CD1c-positive myeloid dendritic cell (primary cell): ENCODE results near the gene PRR36.

Experiments
- DNase-seq: peaks from one replicate; pipeline ENCODE4 v3.0.0-alpha.2; 2016; ENCODE audit errors: extremely low spot score

The PRR36 gene

DNA sequence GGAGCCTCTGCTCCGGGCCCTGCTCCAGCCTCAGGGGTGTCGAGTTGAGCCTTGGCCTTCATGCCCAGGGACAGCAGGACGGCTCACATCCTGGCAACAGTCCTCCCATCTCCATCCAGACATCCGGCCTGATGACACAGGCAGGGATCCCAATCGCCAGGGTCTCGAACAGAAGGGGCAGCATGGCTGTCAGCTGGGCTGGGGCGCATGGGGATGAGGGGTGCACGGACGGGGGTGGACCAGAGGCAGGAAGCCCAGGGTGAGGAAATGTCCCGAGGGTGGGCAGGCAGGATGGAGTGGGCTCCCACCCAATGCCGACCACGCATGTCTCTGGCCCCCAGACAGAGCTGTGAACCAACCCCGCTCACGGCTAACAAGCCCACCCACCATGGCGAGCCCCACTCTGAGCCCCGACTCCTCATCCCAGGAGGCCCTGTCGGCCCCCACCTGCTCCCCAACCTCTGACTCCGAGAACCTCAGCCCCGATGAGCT lies 28.0 kb downstream of the PRR36 start:
- no peak for DNase-seq

DNA sequence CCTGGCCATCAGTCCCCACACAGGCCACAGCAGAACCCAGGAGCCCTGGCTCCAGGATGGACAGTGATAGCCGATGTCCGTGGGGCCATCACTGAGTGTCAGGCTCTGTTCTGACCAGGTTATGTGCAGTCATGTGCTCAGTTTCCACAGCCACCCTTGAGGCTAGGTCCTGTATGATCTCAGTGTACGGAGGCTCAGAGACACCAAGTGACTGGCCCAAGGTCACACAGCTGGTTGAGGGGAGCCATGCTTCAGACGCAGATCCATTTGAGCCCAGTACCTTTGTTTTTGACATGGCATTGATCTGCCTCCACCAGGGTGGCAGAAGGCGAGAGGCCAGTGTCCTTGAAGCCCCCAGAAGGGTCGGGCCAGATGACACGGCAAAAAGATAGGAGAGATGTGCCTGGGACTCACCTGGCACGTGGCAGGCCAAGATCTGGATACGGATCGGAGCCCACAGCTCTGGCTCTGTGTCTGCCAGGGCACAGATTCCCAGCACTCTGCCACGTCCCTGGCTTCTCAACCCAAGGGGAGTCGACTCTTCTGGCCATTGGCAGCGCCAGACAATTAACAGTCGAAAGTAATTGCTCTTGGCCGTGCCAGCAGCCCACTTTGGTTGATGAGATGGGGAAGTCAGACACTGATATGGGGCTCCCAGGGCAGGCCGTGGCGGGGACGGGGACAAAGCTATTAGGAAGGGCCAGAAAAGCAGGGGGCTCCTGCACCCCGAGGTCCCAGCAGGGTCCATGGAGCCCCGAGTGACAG lies 28.6 kb downstream of the PRR36 start:
- DNase-seq: no peak

DNA sequence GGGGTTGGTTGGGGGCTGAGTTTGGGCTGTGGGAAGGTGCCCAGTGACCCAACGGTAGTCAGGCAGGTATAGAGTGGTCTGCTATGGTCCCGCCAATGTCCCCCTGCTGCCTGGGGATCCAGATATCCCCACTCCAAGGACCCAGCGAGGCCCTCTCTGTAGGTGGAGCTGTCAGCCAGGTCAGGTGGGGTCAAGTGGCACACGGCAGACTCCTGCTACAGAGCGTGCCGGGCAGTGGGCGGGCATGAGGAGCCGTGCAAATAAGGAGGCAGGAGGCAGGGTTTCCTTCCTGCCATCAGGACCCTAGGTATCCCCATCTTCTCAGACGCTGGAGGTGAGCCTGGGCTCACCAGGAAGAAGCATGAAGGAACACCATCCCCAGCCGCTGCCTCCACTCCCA lies 29.2 kb downstream of the PRR36 start:
- no peak for DNase-seq

DNA sequence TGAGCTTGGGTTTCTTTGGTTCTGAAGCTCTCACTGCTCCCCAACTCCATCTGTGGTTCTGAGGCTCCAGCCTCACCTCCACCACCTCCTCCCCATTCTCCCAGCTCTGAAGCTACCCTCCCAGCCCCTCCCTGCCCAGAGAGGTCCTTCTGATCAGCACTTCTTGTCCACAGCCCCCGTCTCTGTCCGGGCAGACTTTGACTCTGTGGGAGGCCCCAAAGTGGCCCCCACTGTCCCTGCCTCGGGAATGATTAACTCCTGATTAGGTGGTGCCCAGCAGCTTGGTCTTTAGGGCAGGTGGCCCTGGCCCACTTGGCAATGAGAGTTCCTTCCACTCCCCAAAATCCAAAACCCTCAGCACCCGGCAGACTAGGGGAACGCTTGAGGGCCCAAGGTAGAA lies 29.8 kb downstream of the PRR36 start:
- DNase-seq: no peak

DNA sequence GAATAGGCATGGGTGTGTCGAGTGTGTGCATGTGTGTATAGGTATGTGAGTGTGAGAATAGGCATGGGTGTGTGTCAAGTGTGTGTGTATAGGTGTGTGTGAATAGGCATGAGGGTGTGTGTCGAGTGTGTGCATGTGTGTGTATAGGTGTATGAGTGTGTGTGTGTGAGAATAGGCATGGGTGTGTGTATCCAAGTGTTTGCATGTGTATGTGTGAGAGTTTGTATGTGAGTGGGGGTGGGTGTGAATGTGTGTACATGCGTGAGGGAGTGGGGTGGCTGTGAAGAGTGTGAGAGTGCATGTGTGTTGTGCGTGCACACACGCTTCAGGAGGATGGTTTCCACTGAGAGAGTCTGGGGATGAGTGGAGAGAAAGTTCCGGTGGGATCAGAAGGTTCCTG lies 30.7 kb downstream of the PRR36 start:
- no peak for DNase-seq

DNA sequence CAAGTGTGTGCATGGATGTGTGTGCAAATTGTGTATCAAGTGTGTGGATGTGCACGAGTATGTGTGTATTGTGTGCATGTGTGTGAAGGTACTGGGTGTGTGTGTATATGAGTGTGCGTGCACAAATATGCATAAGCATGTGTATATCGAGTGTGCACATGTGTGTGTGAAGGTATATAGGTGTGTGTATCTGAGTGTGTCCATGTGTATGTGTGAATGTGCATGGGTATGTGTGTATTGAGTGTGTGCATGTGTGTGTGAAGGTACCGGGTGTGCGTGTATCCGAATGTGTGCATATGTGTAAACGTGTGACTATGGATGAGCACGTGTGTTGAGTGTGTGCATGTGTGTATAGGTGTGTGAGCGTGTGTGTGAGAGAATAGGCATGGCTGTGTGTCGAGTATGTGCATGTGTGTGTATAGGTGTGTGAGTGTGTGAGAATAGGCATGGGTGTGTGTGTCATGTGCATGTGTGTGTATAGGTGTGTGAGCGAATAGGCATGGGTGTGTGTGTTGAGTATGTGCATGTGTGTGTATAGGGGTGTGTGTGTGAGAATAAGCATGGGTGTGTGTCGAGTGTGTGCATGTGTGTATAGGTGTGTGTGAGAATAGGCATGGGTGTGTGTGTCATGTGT lies 31.4 kb downstream of the PRR36 start:
- DNase-seq: no peak

DNA sequence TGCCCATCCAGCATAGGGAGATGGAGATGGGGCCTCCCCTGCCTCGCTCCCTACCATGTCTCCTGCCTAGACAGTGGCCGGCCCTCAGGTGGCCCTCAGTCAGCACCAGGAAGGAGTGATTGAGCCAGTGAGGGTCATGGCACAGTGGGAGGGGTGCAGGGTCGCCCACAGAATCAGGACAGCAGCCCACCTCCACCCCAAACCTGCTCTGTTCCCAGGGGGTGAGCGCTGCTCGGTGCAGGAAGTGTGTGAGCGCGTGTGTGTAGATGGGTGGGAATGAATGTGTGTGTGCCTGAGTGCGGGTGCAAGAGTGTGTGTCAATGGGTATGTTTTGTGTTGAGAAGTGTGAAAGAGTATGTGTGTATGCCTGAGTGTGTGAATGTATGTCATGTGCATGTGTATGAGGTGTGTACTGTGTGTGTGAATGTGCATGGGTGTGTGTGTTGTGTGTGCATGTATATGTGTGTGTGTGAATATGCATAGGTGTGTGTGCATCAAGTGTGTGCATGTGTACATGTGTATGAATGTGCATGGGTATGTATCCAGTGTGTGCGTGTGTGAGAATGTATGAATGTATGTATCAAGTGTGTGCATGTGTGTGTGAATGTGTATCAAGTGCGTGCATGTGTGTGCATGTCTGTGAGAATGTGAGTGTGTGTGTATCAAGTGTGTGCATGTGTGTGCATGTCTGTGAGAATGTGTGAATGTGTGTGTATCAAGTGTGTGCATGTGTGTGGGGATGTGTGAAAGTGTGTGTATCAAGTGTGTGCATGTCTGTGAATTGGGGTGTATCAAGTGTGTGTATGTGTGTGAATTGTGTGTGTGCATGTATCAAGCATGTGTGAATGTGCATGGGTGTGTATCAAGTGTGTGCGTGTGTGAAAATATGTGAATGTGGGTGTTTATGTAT lies 32.2 kb downstream of the PRR36 start:
- no peak for DNase-seq

DNA sequence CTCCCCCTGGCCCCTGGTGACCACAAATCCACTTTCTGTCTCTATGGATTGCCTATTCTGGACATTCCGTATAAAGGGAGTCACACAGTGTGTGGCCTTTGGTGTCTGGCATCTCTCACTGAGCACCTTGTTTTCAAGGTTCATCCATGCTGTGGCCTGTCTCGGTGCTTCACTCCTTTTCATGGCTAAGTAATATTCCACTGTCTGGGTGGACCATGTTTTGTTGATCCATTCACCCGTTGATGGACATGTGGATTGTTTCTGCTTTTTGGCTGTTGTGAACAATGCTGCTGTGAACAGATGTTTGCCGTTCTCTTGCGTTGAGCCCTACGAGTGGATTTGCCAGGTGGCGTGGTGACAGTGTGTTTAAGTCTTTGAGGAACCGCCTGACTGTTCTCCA lies 33.6 kb downstream of the PRR36 start:
- no peak for DNase-seq

DNA sequence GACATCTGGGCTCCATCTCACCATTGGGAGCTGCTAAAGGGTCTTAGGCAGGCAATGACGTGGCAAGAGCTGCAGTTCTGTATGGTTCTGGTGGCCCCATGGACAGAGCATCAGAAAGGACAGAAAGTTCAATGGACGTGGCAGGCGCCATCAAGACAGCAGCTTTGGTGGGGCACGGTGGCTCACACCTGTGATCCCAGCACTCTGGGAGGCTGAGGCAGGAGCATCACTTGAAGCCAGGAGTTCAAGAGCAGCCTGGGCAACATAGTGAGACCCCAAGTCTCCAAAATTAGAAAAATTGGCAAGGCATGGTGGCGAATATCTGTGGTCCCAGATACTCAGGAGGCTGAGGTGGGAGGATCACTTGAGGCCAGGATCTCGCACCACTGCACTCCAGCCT lies 34.7 kb downstream of the PRR36 start:
- no peak for DNase-seq

DNA sequence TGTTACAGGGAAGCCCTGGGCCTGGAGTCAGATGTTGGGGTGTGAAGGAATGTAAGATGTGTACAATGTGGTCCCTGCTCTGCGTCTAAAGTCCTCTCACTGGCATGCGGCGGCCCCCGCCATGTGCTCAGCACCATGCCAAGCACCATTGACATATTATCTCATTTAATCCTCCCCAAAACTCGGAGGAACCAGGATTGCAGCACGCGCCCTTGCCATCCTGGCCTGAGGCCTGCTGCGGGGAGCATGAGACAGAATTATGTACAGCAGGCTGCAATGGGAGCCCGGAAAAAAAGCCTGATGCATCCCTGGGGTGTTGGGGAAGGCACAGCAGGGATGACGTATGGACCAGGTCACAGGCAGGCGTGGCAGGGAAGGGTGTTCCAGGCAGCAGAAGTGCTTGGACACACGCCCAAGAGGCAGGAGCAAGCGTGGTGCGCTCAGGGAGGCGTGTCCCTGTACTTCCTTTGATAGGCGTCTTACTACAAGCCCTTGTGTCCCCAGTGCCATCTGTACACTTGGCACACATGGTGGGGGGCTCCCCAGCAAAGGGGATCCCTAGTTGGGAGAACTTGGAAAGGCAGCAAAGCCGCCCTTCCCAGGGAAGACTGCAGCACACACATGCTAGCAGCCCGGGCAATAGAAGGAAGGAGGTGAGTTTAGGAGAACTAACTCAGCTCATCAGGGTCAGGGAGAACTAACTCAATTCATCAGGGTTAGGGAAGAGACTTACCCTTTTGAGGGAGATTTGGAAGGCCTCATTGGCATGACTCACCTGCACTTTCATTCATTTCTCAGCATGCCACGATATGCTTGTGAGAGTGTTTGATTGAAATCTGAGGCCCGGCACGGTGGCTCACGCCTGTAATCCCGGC lies 40.7 kb downstream of the PRR36 start:
- DNase-seq: no peak

DNA sequence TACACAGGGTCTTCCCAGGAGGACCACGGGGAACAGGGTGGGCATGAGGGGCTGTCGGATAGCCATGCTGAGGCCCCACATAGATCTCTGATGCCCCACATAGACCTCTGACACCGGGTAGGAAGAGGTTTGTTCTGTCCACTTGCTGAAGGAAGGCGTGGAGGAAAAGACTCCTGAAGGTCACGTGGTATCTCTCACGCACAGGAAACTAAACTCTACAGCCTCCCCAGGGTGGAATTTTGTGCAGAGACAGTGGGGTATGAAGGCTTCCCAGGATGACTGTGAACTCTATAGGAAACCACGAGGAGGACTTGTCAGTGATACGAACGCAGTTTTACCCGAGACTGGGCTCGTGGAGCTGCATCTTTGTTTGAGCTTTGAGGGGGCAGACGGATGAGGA lies 41.4 kb downstream of the PRR36 start:
- no peak for DNase-seq

DNA sequence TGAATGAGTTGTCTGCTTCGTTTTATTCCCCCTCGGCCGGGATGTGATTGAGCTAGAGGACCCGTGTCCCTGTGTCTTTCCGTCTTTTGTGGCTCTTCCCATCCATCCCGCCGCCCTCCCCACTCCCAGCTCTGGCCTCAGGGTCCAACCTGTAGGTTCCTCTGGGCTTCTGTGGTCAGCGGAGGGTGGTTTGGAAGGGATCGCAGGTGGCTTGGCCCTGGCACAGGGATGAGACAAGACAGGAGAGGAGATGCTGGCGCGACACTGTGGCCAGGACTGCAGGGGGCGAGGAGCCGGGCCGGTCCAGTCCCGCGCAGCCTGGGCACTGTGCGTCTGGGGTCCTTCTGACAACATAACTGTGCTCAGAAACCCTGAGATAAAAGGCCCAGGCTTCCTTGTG lies 42.2 kb downstream of the PRR36 start:
- no peak for DNase-seq

DNA sequence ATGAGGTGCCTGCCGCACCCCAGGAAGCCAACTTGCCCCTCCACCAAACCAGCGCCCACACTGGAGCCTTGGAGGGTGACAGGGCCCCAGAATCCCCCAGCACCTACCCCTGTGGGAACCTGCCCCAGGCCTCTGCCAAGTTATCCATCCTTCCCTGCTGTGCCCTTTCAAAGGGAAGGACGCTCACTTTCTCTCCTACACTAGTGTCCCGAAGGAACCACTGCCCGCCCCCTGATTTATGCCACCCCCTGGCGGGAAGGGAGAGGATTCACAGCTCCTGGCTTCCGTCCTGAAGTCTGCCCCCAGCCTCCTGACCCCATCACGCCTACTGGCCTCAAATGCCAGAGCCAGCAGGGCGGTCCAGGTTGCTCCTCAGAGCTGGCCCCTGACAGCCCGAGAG lies 42.7 kb downstream of the PRR36 start:
- no peak for DNase-seq

DNA sequence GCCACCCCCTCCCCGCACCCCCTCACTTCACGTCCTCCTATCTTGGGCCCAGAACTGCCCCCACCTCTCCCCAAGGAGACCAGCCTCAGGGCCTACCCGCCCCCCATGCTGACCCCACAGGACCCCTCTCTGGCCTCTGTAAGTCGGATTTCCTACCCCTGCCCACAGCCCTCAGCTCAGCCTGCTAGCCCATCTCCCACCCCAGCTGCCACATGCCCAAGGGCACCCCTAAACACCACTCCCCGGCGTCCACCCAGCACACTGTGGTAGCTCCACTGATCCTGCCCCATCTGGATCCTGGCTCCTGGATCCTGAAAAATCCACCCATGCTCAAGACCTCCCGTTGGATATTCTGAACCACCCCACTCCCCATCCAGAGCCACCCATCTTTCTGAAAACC lies 43.4 kb downstream of the PRR36 start:
- no peak for DNase-seq

DNA sequence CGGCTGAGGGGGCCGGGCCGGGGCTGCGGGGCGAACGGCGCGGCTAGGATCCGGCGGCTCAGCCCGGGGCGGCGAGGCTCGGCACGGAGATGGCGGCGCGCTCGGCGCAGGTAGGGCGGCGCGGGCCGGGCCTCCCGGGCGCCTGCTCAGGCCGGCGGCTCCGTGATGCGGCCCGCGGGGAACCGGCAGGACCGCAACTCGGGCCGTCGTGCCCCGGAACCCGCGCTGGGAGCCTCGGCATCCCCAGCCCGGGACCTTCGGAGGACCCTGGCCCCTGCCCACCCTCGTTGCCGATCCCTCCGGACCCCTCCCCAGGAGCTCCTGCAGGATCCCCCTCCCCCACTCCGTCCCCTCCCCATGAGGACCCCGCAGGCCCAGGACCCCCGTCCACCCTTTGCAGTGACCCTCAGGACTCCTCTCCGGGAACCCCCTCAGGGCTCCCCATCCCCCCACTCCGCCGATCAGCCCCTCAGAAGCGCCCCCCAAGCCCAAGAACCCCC lies 43.9 kb downstream of the PRR36 start:
- no peak for DNase-seq

DNA sequence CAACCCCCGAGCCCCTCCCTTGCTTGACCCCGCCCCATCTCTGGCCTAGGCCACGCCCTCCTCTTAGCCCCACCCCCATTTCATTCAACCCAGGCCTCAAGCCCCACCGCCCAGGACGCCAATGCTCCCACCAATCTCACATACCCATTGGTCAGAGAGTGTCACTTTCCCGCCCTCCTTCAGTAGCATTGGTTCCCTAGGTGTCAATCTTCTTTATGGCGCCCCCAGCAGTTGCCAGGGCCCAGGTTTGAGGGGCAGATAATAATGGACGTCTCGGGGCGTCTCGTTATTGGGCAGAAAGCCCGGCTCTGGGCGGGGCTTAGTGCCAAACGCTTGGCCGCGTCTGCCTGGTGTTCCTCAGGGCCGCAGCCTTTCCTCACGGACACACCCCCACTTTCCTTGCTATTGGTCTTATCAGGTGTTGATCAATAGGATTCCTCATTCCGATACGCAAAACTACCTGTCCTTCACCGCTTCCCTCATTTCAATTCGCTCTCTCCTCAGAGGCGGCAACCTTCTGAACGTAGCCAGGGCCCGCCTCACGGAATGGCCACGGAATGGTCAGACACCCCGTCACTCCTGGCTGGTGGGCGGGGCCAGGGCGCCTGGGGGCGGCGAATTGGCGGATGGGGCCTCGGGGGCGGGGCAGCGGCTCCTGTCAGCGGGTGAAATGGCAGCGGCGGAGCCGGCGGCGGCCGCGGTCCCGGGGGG lies 44.5 kb downstream of the PRR36 start, which contains the start of gene EVI5L:
Gene EVI5L, plus strand, starts transcription at position 658 of the 711 bp plus-strand sequence. CDS start 16,325 bp downstream, outside the sequence.
- DNase-seq: peak; percentile 100

DNA sequence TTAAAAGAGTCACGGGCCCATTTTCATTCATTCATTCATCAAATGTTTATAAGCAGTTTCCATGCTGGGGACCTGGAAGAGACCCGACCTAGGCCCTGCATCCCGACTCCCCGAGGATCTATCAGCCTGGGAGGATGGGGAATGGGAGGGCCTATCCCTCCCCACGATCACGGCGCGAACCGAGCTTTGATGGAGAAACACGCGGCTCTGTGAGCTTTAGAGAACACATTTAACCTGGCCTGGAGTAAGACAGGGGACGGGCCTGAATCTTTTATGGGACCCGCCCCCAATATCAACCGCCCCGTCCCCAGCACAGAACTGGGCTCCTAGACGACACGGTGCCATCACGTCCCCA lies 45.0 kb downstream of the PRR36 start:
- DNase-seq: no peak

DNA sequence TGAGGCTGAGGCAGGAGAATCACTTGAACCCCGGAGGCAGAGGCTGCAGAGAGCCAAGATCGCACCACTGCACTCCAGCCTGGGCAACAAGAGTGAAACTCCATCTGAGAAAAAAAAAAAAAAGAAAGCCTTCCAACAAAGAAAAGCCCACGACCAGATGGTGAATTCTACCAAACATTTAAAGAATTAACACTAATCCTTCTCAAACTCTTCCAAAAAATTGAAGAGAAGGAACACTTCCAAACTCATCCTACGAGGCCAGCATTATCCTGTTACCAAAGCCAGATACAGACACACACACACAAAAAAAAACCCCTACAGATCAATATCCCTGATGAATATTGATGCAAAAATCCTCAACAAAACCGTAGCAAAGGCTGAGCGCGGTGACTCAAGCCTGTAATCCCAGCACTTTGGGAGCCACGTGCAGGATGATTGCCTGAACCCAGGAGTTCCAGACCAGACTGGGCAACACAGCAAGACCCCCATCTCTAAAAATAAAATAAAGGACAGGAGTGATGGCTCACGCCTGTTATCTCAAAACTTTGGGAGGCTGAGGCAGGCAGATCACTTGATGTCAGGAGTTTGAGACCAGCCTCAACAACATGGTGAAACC lies 50.4 kb downstream of the PRR36 start:
- DNase-seq: no peak

DNA sequence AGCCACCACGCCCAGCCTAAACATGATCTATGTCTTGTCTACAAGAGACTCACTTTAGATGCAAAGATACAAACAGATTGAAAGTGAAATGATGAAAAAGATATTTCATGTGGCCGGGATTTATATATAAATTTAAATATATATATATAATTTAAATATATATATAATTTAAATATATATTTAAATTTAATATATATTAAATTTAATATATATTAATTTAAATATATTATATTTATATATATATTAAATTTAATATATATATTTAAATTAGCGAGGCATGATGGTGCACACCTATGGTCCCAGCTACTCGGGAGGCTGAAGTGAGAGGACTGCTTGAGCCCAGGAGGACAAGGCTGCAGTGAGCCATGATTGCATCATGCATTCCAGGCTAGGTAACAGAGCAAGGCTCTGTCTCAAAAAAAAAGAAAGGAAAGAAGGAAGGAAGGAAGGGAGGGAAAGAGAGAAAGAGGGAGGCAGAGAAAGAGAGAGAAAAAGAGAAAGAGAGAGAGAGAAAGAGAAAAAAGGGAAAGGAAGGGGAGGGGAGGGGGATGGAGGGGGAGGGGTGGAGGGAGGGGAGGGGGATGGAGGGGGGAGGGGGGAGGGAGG lies 51.2 kb downstream of the PRR36 start:
- no peak for DNase-seq

DNA sequence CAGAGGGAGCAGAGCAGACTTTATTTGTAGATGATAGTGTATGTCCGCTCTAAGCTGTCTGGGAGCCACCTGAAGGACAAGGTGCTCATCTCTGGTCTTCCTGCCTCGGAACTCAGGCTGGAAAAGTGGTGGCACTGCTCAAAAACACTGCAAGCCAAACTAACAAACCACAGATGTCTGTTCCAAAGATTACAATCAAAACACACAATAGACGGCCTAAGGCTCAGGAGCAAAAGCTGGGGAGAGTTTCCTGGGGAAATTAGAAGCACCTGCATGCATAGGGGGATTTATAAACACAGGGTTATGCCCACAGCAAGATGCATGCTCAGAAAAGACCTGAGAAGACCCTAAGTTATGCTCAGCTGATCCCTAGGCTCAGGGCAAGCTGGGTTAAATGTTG lies 53.6 kb downstream of the PRR36 start:
- no peak for DNase-seq
